Dermis microvascular lymphatic vessel endothelial cell (primary cell): ENCODE data around the gene PDZD7. TPM values are rescaled to one million over a fixed set of nuclear protein-coding genes. Genes with fewer than 3 reads are reported as not detected.
A peak's percentile ranks its signal among the peaks of the same experiment; 100 is the strongest.

ENCODE experiments used
- DNase-seq, 2 donors: peaks; one replicate each; pipeline versions ENCODE4 v3.0.0 to v3.0.0-alpha.2; 2010; ENCODE audit warnings: low read depth in 2 of 2
- total RNA-seq: library from RNA; depleted of rRNA; stranded (reverse); fragments of >200 nt; gene quantifications from 2 replicates; pipeline ENCODE4 v1.2.1, GENCODE V29; 2014

The PDZD7 gene
- total RNA-seq, 1 donor from 2014 or later: 0.51 TPM

- DNase-seq: peak; percentile 47 to 76
Measured at GRCh38 chr10:101018600-101019439, 12.1 kb downstream of the PDZD7 start.

DNA sequence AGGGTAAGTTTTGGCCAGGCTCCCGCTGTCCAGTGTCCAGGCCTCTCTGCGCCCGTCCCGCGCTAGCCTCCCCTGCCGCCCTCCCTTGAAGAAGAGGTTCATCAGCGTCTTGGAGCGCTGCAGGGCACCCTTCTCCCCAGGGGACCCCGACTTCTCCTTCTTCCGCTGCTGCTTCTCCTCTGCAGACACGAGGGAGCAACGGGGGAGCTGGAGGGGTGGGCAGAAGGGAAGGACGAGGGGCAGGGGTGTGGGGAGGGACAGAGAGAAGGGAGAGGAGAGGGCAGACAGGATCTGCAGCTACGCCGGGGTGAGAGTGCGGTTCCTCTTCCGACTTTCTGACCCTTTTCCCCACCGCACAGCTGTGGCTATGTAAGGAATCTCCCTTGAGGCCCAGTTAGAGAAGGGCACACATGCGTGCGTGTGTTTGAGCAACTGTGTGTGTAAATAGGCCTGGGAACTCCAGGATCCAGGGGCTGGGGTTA is 12.8 kb downstream of the PDZD7 start:
- DNase-seq: no peak

- DNase-seq: no peak
Measured at GRCh38 chr10:101016814-101017213, 14.1 kb downstream of the PDZD7 start.

- DNase-seq: no peak
Measured at GRCh38 chr10:101015582-101015973, 15.4 kb downstream of the PDZD7 start.

- DNase-seq: peak in 1 of 2 donors; percentile 36
Measured at GRCh38 chr10:101014966-101015581, 15.9 kb downstream of the PDZD7 start.

- peak in 1 of 2 donors; percentile 64 for DNase-seq
Measured at GRCh38 chr10:101014230-101014884, 16.6 kb downstream of the PDZD7 start.

DNA sequence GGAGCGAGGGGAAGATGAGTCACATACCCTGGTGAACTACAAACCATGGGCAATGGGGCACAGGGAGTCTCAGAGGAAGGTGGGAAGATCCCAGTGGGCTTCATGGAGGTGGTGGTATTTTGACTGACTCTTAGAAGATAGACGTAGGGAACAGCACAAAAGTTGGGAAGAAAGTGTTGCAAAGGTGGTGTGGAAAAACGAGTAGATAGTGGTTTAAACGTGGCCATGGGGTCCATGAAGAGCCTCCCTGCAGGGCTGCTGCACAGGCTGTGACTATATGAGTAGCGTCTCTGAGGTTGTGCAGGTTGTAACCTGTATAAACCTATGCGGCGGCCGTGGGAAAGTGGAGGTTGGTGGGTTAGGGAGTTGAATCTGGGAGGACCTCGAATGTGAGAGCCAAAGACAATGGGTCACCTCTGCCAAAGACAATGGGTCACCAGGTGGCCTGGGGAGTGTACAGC is 17.5 kb downstream of the PDZD7 start:
- DNase-seq: no peak

DNA sequence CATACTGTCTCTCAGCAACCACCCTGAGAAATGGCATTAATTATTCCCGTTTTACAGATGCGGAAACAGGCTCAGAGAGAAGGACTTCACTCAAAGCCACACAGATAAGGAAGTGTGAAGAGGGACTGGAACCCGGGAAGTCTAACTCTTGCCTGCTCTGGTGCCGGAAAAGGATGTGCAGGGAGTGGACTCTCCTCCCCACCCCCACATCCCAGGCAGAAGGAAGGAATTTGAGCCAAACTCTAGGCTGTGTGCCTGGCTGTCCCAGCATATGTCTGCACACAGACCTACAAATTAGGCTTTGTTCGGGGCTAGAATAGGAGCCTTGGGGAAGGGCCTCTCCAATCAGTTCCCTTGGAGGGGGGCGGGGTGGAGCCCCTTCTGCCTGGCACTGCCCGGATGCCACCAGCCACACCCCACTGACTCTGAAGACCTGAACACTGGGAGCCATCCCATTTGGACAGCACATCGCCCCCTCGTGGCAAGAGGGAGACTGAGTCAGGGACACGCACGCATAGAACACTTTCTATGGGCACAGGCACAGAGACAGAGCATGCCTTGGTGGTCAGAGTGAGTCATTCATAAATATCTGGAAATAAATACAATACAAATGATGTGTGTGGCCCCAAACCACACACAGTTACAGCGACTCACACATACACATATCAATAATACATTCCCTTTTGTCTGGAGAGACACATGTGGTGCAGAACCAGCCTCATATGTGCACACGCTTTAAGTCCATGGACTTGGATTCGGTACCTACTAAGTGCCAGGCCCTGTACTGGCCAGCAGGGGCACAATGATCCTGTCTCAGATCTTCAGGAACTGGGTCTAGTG is 18.2 kb downstream of the PDZD7 start:
- peak; percentile 80 to 93 for DNase-seq

- peak in 1 of 2 donors; percentile 17 for DNase-seq
Measured at GRCh38 chr10:101011517-101012423, 19.2 kb downstream of the PDZD7 start.

GRCh38 chr10:101010329-101010728 is 20.6 kb downstream of the PDZD7 start:
- no peak for DNase-seq

DNA sequence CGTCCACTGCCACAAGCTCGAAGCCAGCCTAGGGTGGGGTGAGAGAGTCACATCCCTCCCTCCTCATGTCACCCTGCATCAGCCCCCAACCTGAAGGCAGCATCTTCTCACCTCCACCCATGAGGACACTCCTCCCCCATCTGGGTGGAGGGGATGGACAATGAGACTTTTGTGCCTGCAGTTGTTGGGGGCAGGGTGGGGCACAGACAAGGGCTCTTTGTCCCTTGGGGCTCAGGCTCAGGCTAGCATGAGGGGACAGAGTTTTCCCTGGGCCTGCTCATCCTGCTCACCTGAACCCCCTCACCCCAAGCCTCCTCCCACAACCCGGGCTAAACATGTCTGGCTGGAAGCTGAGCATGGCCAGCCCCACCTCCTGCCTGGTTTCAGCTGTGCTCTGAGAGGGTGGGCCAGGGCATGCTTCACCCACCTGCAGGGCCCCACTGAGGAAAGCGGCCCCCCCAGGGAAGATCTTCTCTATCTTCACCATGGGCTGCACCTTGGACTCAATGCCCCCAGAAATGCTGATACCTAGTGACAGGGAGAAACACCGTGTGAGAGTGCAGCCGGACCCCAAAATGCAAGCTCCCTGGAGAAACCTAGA is 22.0 kb downstream of the PDZD7 start:
- no peak for DNase-seq

GRCh38 chr10:101007915-101008822 is 22.8 kb downstream of the PDZD7 start:
- no peak for DNase-seq

GRCh38 chr10:101007099-101007711 is 23.7 kb downstream of the PDZD7 start:
- DNase-seq: no peak

- no peak for DNase-seq
Measured at GRCh38 chr10:101006593-101007098, 24.3 kb downstream of the PDZD7 start.

DNA sequence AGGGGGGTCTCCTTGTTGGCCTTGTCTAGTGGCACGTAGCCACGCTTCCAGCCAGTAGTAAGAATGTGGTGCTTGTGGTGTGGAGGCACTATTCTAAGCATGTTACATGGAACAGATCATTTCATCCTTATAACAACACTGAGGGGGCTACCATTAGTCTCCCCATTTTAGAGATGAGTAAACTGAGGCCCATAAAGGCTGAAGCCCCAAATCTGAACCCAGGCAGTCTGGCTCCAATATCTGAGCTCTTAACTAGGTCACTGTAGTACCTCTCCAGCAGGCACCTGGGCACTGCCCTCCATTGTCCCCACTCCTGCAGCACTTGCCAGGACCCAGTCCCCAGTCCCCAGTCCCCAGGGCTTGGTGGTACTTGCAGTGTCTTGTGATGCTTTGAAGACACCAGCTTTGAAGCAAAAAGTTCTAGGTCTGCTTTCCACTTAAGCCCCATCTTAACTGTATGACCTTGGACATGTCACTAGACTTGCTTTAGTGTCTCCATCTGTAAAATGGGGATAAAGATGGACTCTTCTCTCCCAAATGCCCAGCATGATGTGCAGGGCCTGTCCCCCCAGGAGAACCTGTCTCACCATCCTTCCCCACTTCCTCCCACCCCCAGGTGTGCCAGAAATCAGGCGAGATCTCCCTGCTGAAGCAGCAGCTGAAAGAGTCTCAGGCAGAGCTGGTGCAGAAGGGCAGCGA is 24.9 kb downstream of the PDZD7 start:
- no peak for DNase-seq

- DNase-seq: no peak
Measured at GRCh38 chr10:101005361-101005760, 25.6 kb downstream of the PDZD7 start.

- DNase-seq: no peak
Measured at GRCh38 chr10:101003639-101004206, 27.2 kb downstream of the PDZD7 start.
